A673 (cell line): Measurements from ENCODE around the gene TLR8. TPM values are rescaled to one million over a fixed set of nuclear protein-coding genes. Genes with fewer than 3 reads are reported as not detected.

Experiments
- BruUV-seq: library from RNA; stranded (reverse); fragments of 400-500 nt; replicated peaks from 2 replicates; lab custom pipeline; 2021; lab: Mats Ljungman, UMichigan
- CTCF ChIA-PET: fragments of 300-600 bp; sonication (Branson Sonifier 250); formaldehyde crosslinking; loops from one replicate; lab custom pipeline; 2022; ENCODE audit warnings: antibody characterized with exemption; lab: Charles Lee
- POLR2A ChIA-PET: fragments of 300-600 bp; sonication (Branson Sonifier 250); formaldehyde crosslinking; loops from one replicate; lab custom pipeline; 2022; ENCODE audit warnings: antibody characterized with exemption; ENCODE audit not compliant: low non-redundant PET; lab: Charles Lee
- DNase-seq: peaks from one replicate; pipeline ENCODE4 v3.0.0-alpha.2; 2015; ENCODE audit warnings: low spot score
- H3K27ac ChIP-seq: fragments of 200-600 bp; sonication (generic); 2 replicates; pipeline ENCODE4 v1.5.1; 2016; ENCODE audit warnings: mixed run types, low read depth, mild to moderate bottlenecking, mixed read lengths, antibody characterized with exemption, low read length; ENCODE audit not compliant: poor library complexity, severe bottlenecking
- H3K27me3 ChIP-seq: fragments of 200-600 bp; sonication (generic); replicated peaks from 2 replicates; pipeline ENCODE4 v1.6.1; 2017; ENCODE audit warnings: mixed run types, low read depth, mild to moderate bottlenecking, mixed read lengths, antibody characterized with exemption, low read length; ENCODE audit not compliant: insufficient read depth, poor library complexity
- H3K36me3 ChIP-seq: fragments of 200-600 bp; sonication (generic); 2 replicates; pipeline ENCODE4 v1.6.1; 2016; ENCODE audit warnings: mixed run types, mild to moderate bottlenecking, mixed read lengths, antibody characterized with exemption, low read length; ENCODE audit not compliant: insufficient read depth, poor library complexity, severe bottlenecking
- H3K4me1 ChIP-seq: fragments of 200-600 bp; sonication (generic); 2 replicates; pipeline ENCODE4 v1.6.1; 2017; ENCODE audit warnings: mixed run types, mild to moderate bottlenecking, mixed read lengths, antibody characterized with exemption, low read length; ENCODE audit not compliant: insufficient read depth, poor library complexity, severe bottlenecking
- H3K4me3 ChIP-seq: fragments of 200-600 bp; sonication (generic); 2 replicates; pipeline ENCODE4 v1.5.1; 2016; ENCODE audit warnings: low read depth, mixed run types, mild to moderate bottlenecking, mixed read lengths, low read length; ENCODE audit not compliant: poor library complexity, severe bottlenecking
- H3K9me3 ChIP-seq: fragments of 200-600 bp; sonication (generic); 2 replicates; pipeline ENCODE4 v1.6.1; 2016; ENCODE audit warnings: mixed run types, low read depth, mild to moderate bottlenecking, mixed read lengths, antibody characterized with exemption, low read length; ENCODE audit not compliant: poor library complexity, severe bottlenecking
- EZH2 ChIP-seq: fragments of 200-600 bp; sonication (generic); IDR thresholded peaks from 2 replicates; pipeline ENCODE4 v1.6.1; 2017; ENCODE audit warnings: borderline replicate concordance, low read depth, mild to moderate bottlenecking, mixed read lengths, antibody characterized with exemption, low read length; ENCODE audit not compliant: poor library complexity, severe bottlenecking
- intact Hi-C: fragments of 100-400 bp; cut with micrococcal nuclease; formaldehyde crosslinking; loops from one replicate; pipeline ENCODE4 v1.10.0; 2022; ENCODE audit not compliant: unreplicated experiment
- total RNA-seq: library from RNA; stranded (reverse); gene quantifications from 2 replicates; pipeline ENCODE4 v1.2.3, GENCODE V29; 2021
- TF ChIP-seq, protein P1 (sequence below): fragments of 300-800, 200-600 bp; sonication (generic); conservative IDR thresholded peaks from 2 replicates; pipeline ENCODE4 v1.5.1; 2017; ENCODE audit warnings: low read depth, mild to moderate bottlenecking, antibody characterized with exemption, low read length, moderate library complexity, mixed read lengths

The TLR8 gene
- total RNA-seq, 1 experiment from 2014 or later, result not detected

GRCh38 chrX:12958059-12958458, 51.6 kb downstream of the TLR8 start:
- H3K4me1 ChIP-seq, result peaks cover 12% of the 10 kb centered on the region
- H3K36me3 ChIP-seq, result no peaks in the 10 kb centered on the region
- no peaks in the 10 kb centered on the region for H3K27me3 ChIP-seq
- ChIA-PET CTCF (no interaction called here), POLR2A (no interaction called here)
- no TSS peak for BruUV-seq
- intact Hi-C loops, result no loop called here
- DNase-seq, result no peak
- H3K9me3 ChIP-seq, result no peaks in the 10 kb centered on the region
- TF ChIP-seq EZH2, result no peak
- TF ChIP-seq, protein P1, sequence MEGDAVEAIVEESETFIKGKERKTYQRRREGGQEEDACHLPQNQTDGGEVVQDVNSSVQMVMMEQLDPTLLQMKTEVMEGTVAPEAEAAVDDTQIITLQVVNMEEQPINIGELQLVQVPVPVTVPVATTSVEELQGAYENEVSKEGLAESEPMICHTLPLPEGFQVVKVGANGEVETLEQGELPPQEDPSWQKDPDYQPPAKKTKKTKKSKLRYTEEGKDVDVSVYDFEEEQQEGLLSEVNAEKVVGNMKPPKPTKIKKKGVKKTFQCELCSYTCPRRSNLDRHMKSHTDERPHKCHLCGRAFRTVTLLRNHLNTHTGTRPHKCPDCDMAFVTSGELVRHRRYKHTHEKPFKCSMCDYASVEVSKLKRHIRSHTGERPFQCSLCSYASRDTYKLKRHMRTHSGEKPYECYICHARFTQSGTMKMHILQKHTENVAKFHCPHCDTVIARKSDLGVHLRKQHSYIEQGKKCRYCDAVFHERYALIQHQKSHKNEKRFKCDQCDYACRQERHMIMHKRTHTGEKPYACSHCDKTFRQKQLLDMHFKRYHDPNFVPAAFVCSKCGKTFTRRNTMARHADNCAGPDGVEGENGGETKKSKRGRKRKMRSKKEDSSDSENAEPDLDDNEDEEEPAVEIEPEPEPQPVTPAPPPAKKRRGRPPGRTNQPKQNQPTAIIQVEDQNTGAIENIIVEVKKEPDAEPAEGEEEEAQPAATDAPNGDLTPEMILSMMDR, result no peak
- H3K27ac ChIP-seq, result no peak overlapping the region
- H3K4me3 ChIP-seq, result no peak overlapping the region

DNA sequence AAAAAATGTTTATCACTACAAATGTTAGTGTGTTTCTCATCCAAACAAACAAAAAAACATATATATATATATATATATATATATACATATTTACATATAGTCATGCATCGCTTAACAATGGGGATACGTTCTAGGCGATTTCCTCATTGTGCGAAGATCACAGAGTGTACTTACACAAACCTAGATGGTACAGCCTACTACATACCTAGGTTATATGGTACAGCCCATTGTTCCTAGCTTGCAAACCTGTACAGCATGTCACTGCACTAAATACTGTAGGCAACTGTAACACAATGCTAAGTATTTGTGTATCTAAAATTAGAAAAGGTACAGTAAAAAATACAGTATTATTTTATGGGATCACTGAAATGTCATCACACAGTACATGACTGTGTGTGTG, 52.0 kb downstream of the TLR8 start:
- no TSS peak for BruUV-seq
- TF ChIP-seq, protein P1, result no peak
- no peak overlapping the region for H3K27ac ChIP-seq
- intact Hi-C loops, result no loop called here
- no peak for DNase-seq
- CTCF ChIA-PET, result no interaction called here
- no peak overlapping the region for H3K4me3 ChIP-seq
- POLR2A ChIA-PET, result no interaction called here
- H3K36me3 ChIP-seq, result no peaks in the 10 kb centered on the region
- peaks cover 12% of the 10 kb centered on the region for H3K4me1 ChIP-seq
- no peaks in the 10 kb centered on the region for H3K27me3 ChIP-seq
- H3K9me3 ChIP-seq, result no peaks in the 10 kb centered on the region

GRCh38 chrX:12961196-12961718, 54.8 kb downstream of the TLR8 start:
- no peak overlapping the region for H3K27ac ChIP-seq
- TF ChIP-seq, protein P1, result no peak
- no peak for TF ChIP-seq EZH2
- DNase-seq, result no peak
- CTCF ChIA-PET, result no interaction called here
- H3K4me1 ChIP-seq, result peaks cover 5% of the 10 kb centered on the region
- POLR2A ChIA-PET, result no interaction called here
- no peaks in the 10 kb centered on the region for H3K9me3 ChIP-seq
- no peaks in the 10 kb centered on the region for H3K36me3 ChIP-seq
- intact Hi-C loops, result no loop called here
- H3K4me3 ChIP-seq, result no peak overlapping the region
- no TSS peak for BruUV-seq
- no peaks in the 10 kb centered on the region for H3K27me3 ChIP-seq
